Nephron (organoid): ENCODE results near the gene DNAAF2.
A peak's percentile ranks its signal among the peaks of the same experiment; 100 is the strongest.

Experiments
- H3K27ac Mint-ChIP-seq, 3 experiments: 2 replicates each; pipeline ENCODE4 v1.8.0; 2020; ENCODE audit warnings: mixed read lengths in 3 of 3, mild to moderate bottlenecking in 2 of 3, moderate library complexity in 1 of 3
- H3K27me3 Mint-ChIP-seq: 2 replicates; pipeline ENCODE4 v1.8.0; 2021; ENCODE audit warnings: low read depth, mild to moderate bottlenecking, moderate library complexity, mixed read lengths
- H3K36me3 Mint-ChIP-seq: 2 replicates; pipeline ENCODE4 v1.8.0; 2020; ENCODE audit warnings: low read depth, mixed read lengths
- H3K4me1 Mint-ChIP-seq: 2 replicates; pipeline ENCODE4 v1.8.0; 2020; ENCODE audit warnings: mixed read lengths
- H3K4me3 Mint-ChIP-seq, 3 experiments: 2 replicates each; pipeline ENCODE4 v1.8.0; 2020; ENCODE audit warnings: mild to moderate bottlenecking in 3 of 3, mixed read lengths in 3 of 3, moderate library complexity in 2 of 3
- H3K9me3 Mint-ChIP-seq: 2 replicates; pipeline ENCODE4 v1.8.0; 2020; ENCODE audit warnings: mixed read lengths
- CTCF ChIP-seq, 3 experiments: fragments of 200-600 bp; sonication (generic); IDR thresholded peaks; one replicate each; pipeline ENCODE4 v1.5.0; 2021; ENCODE audit warnings: antibody characterized with exemption in 3 of 3; ENCODE audit not compliant: unreplicated experiment in 3 of 3

DNAAF2 gene

GRCh38 chr14:49640540-49641417 lies 5.7 kb upstream of the DNAAF2 start:
- TF ChIP-seq CTCF (IDR thresholded peaks at IDR 0.05; ENCODE audit: unreplicated experiment in 3 of 3): no peak
- H3K9me3 Mint-ChIP-seq: no peaks in the 10 kb centered on the region

GRCh38 chr14:49637534-49638078 lies 2.6 kb upstream of the DNAAF2 start:
- H3K27me3 Mint-ChIP-seq: no peaks in the 10 kb centered on the region
- H3K36me3 Mint-ChIP-seq: peaks cover 24% of the 10 kb centered on the region
- no peaks in the 10 kb centered on the region for H3K9me3 Mint-ChIP-seq
- peak overlapping the region; percentile 26 to 84 (median 71) for H3K27ac Mint-ChIP-seq
- H3K4me3 Mint-ChIP-seq: peak overlapping the region; percentile 74 to 94 (median 81)
- H3K4me1 Mint-ChIP-seq: peaks cover 40% of the 10 kb centered on the region
- no peak for TF ChIP-seq CTCF (IDR thresholded peaks at IDR 0.05; ENCODE audit: unreplicated experiment in 3 of 3)

More at GRCh38 chr14:49640540-49641417, 5.7 kb upstream of the DNAAF2 start:
- peaks cover 31% of the 10 kb centered on the region for H3K4me1 Mint-ChIP-seq
- H3K4me3 Mint-ChIP-seq: no peak overlapping the region
- H3K27ac Mint-ChIP-seq: no peak overlapping the region
- H3K36me3 Mint-ChIP-seq: peaks cover 20% of the 10 kb centered on the region
- no peaks in the 10 kb centered on the region for H3K27me3 Mint-ChIP-seq

- H3K4me1 Mint-ChIP-seq: peaks cover 33% of the 10 kb centered on the region
- H3K9me3 Mint-ChIP-seq: no peaks in the 10 kb centered on the region
- H3K27me3 Mint-ChIP-seq: no peaks in the 10 kb centered on the region
- H3K36me3 Mint-ChIP-seq: peaks cover 24% of the 10 kb centered on the region
- no peak for TF ChIP-seq CTCF (IDR thresholded peaks at IDR 0.05; ENCODE audit: unreplicated experiment in 3 of 3)
- H3K4me3 Mint-ChIP-seq: peak overlapping the region; percentile 74 to 94 (median 81)
- peak overlapping the region; percentile 26 to 84 (median 48) for H3K27ac Mint-ChIP-seq
These were observed 1.8 kb upstream of the DNAAF2 start for GRCh38 chr14:49636866-49637265.

- H3K4me3 Mint-ChIP-seq: peak overlapping the region; percentile 94 to 98 (median 94)
- TF ChIP-seq CTCF (IDR thresholded peaks at IDR 0.05; ENCODE audit: unreplicated experiment in 3 of 3): peak; percentile 78 to 94 (median 85)
- H3K27me3 Mint-ChIP-seq: no peaks in the 10 kb centered on the region
- peaks cover 39% of the 10 kb centered on the region for H3K4me1 Mint-ChIP-seq
- peaks cover 27% of the 10 kb centered on the region for H3K36me3 Mint-ChIP-seq
- no peaks in the 10 kb centered on the region for H3K9me3 Mint-ChIP-seq
- H3K27ac Mint-ChIP-seq: peak overlapping the region; percentile 95 to 97 (median 97)
These were observed 1.2 kb downstream of the DNAAF2 start for GRCh38 chr14:49633640-49634546.

- Mint-ChIP-seq H3K27me3 (no peaks in the 10 kb centered on the region), H3K4me3 (peak overlapping the region in 1 of 3 experiments; percentile 24), H3K36me3 (peaks cover 14% of the 10 kb centered on the region), H3K9me3 (no peaks in the 10 kb centered on the region), H3K27ac (no peak overlapping the region), H3K4me1 (peaks cover 26% of the 10 kb centered on the region)
- TF ChIP-seq CTCF (IDR thresholded peaks at IDR 0.05; ENCODE audit: unreplicated experiment in 3 of 3): no peak
These were observed 10.9 kb downstream of the DNAAF2 start for GRCh38 chr14:49623941-49624839.
